Measurements from ENCODE around the gene RIN1. TPM values are rescaled to one million over a fixed set of nuclear protein-coding genes. Genes with fewer than 3 reads are reported as not detected.
A peak's percentile ranks its signal among the peaks of the same experiment; 100 is the strongest.
"Not testable (repeated sequence)": the region's sequence is repeated elsewhere in the genome, so short reads cannot be mapped to it uniquely, and the experiment has no call there.

RIN1 gene
- total RNA-seq, 1 donor from 2014 or later = 3.6 TPM

DNA sequence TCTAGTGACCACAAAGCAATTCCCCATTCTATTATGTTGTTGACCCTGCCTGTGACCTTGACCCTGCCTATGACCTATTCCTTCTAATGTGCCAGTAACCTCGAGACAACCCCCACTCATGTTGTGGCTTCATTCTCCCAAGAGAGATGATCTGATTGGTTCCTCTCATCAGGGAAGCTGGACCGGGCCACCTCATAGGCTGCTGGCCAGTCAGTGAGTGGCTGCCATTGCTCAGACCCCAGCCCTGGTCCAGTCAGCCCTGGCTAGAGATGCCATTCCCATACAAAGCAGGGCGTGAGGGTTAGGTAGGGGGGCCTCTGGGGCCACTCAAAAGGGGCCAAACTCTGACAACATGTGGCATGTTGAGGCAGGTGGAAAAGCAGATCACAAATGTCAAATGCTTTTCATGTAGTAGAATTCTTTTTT lies 23.4 kb upstream of the RIN1 start:
- no peak for DNase-seq

DNA sequence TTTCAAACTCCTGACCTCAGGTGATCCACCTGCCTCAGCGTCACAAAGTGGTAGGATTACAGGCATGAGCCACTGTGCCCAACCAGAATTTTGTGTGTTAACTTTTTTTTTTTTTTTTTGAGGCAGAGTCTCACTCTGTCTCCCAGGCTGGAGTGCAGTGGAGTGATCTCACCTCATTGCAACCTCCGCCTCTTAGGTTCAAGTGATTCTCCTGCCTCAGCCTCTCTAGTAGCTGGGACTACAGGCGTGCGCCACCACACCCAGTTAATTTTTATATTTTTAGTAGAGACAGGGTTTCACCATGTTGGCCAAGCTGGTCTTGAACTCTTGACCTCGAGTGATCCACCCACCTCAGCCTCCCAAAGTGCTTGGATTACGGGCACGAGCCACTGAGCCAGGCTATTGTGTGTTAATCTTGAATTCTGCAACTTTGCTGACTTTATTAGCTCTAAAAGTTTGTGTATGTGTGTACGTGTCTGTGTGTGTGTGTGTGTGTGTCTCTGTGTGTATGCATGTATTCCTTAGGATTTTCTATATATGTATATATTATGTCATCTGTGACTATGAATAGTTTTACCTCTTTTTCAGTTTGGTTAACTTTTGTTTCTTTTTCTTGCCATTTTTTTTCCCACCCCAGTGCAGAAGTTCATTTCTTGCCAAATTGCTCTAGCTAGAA lies 14.5 kb upstream of the RIN1 start:
- not testable (repeated sequence) for DNase-seq

GRCh38 chr11:66349084-66349386 lies 12.8 kb upstream of the RIN1 start:
- no peak for DNase-seq

DNA sequence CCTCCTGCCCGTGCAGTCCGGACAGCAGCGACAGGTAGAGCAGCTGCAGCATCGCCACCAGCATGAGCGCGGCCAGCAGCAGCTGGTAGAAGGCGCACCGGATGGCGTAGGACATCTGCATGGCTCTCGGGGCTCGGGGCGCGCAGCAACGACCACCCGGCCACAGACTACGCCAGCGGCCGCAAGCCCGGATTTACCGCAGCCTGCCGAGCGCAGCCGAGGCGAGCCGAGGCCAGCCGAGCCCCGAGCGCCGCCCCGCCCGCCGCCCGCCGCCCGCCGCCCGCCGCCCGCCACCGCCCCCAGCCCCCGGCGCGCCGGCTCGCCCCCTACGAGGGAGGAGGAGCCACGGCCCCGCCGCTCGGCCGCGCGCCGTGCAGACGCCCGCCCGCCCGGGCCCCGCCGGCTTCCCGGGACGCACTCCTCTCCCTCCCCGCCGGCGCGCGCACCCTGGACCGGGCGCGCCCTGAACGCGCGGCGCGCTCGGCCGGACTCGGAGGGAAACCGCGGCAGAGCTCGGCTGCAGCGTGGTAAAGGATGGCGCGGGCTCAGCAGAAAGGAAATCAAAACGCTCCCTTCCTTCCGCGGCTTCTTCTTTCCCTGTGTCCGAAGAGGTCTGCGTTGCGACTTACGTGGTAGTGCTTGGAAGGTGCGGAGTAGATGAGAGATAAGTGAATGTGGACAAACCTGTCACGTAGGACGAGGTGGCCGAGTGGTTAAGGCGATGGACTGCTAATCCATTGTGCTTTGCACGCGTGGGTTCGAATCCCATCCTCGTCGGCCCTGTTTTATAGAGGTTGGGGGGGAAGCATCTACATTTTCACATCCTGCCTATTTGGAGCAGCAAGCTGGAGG lies 11.4 kb upstream of the RIN1 start, which contains the start of gene B4GAT1:
B4GAT1 (minus strand) TSS at position 205 of the 852 bp plus-strand sequence; CDS start at position 121, 84 bp downstream.
- peak; percentile 88 for DNase-seq

GRCh38 chr11:66346476-66347424 lies 10.5 kb upstream of the RIN1 start:
- DNase-seq = no peak

DNA sequence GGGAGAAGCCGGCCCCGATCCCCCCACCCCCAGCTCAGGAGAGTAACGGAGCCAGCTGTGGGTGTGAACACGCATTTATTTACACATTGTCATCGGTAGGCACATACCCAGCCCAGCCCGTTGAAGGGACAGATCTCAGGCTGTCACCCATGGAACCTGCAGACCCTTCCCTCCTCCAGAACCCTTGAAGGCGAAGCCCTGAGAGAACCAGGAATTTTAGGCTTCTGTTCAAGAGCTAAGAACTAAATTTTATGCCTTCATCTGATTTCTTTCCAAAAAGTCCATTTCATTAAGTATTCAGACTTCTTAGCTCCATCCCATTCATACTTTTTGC lies 9.0 kb upstream of the RIN1 start:
- DNase-seq = peak; percentile 74

- peak; percentile 94 for DNase-seq
These were observed 8.5 kb upstream of the RIN1 start, which contains the start of gene BRMS1 for GRCh38 chr11:66344550-66345315. BRMS1 (minus strand) TSS chr11:66345104; CDS start chr11:66342234, 2,870 bp downstream.

DNA sequence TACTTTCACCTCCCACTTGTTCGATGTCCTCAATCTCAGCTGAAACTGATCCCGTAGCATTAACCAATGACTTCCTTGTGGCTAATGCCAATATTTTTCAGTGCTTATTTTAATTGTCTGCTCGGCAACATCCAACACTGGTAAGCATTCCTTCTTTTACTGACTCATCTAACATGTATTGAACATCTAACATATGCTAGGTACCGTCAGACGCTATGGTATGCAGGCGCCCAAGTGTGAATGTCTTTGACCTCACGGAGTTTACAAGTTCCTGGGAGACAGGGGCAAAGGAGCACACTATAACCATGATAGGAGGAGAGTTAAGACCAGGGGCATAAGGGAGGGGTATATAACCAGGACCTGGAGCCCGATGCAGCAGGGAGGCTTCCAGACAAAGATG lies 6.9 kb upstream of the RIN1 start:
- DNase-seq = no peak

DNA sequence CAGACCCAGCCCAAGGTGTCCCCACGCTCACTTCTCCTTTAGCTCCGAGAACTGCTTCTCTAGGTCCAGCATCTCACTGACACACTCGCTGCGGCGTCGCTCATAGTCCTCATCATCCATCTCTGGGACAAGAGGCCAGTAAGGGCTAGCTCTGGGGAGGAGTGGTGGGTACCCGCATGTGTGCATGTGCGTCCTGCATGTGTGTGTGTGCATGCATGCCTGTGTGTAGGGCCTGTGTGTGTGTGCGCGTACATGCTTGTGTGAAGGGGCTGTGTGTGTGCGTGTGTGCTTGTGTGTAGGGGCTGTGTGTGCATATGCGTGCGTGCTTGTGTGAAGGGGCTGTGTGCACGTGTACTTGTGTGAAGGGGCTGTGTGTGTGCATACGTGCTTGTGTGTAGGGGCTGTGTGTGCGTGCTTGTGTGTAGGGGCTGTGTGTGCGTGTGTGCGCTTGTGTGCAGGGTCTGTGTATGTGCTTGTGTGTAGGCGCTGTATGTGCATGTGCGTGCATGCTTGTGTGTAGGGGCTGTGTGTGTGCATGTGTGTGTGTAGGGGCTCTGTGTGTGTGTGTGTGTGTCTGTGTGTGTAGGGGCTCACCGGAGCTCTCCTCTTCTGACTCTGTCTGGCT lies 5.4 kb upstream of the RIN1 start:
- DNase-seq = no peak

GRCh38 chr11:66340596-66341501 lies 4.6 kb upstream of the RIN1 start:
- DNase-seq = no peak

DNA sequence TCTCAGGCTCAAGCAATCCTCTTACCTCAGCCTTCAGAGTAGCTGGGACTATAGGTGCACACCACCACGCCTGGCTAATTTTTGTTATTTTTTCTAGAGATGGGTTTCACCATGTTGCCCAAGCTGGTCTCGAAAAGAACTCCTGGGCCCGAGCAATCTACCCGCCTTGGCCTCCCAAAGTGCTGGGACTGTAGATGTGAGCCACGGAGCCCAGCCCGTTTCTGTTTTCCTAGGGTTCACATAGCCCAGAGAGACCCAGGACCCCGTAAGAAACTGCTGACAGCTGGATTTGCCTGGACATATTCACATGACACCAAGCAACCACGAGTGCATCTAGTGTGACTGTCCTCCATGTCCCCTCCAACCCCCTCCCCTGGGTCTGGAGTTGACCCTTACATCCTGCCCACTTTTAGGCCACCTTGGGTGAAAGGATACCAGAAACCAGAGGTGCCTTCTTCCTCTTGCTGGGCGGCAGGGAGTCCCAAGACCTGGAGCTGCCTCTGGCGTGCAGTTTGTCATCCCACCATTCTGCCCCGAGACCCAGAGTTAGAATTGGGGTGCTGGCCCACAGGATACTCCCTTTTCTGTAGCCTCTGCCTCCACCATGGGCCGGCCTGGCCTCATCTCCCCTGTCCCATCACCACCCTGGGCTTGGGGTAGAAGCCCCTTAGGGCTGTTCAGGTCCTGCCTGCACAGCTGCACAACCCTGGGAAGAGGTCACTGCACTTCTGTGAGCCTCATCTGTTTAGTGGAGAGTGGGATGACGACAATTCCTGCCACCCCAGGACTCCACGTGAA lies 3.7 kb upstream of the RIN1 start:
- no peak for DNase-seq

- DNase-seq = no peak
These were observed 3.0 kb upstream of the RIN1 start for GRCh38 chr11:66339162-66339675.

DNA sequence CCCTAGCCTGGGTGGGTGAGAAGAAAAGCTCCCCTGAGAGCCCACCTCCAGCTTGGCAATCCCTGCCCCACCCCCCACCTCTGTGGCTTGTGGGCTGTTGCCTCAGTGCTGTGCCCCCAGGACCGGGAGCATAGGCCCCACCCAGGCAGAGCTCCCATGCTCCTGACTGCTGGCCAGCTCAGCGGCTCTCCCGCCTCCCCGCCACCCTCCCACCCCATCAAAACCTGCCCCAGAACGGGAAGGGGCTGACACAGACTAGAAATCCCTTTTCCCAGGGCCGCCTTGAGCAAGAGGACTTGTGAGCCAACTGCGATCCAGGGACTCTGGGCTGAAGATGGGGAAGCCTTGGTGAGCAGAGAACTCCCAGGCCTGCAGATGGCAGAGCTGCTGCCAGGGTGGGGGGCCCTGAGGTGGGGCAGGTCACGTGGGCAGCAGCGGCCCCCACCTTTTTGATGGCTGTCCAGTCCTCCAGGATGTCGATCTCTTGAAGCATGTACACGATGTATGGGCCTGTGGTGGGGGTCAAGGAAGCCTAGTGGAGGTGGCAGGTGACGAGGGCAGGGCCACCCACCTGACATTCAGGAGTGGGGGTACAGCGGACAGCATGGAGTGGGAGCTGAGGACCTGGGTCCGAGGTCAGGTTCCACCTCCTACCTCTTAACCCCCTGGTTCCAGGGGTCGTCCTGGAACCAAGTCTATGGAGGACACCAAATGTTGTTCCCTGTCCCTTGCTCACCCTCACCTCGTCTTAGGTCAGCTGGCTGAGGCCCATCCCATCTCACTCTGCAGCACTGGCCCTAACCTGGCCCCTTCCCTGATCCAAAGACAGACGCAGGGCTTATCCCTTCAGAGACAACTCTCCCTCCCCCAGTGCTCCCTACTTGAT lies 2.3 kb upstream of the RIN1 start:
- DNase-seq = no peak

GRCh38 chr11:66337103-66337899 lies 1.1 kb upstream of the RIN1 start:
- no peak for DNase-seq

DNA sequence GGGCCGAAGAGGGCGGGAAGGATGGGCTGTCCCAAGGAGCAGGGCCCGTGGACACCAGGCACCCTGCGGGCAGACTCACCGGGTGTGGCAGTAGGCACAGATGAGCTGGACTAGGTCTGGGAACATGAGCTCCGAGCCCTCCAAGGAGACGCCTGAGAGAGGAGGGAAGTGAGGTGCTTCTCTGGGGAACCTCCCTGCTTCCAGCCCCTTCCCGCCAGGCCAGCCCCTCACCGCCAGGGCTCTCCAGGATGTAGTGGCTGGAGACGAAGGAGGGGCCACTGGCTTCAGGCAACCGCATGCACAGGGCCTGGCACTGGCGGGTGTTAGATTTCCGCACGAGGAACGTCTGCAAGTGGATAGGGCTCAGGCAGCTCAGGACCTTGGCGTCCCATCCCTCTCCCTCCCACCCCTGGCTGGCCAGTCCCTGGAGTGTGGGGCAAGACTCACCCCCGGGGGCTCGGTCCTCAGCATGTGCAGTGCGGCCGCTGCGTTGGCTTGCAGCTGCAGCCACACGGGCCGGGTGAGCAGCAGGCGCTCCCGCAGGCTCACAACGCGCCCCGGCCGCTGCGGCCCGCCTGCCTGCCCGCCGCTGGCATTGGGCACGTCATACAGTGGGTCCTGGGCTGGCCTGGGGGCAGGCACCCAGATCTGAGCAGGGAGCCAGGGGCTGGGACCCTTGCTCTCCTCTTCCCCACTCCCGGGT lies 552 bp downstream of the RIN1 start:
- peak; percentile 12 for DNase-seq
